Kidney epithelial cell (primary cell): ENCODE measurements around the gene ERCC5. TPM values are rescaled to one million over a fixed set of nuclear protein-coding genes. Genes with fewer than 3 reads are reported as not detected.

Source experiments
- DNase-seq: peaks from one replicate; pipeline ENCODE4 v3.0.0-alpha.2; 2010; ENCODE audit warnings: low read depth
- H3K27me3 ChIP-seq: 2 replicates; pipeline ENCODE4 v1.6.0; 2011; ENCODE audit warnings: low read length; ENCODE audit not compliant: control insufficient read depth, insufficient read depth
- H3K36me3 ChIP-seq: 2 replicates; pipeline ENCODE4 v1.5.1; 2011; ENCODE audit warnings: low read length; ENCODE audit not compliant: control insufficient read depth, insufficient read depth
- H3K4me3 ChIP-seq: 2 replicates; pipeline ENCODE4 v1.5.1; 2011; ENCODE audit warnings: low read depth, mild to moderate bottlenecking, control low read depth, low read length
- CTCF ChIP-seq: IDR thresholded peaks from 2 replicates; pipeline ENCODE4 v1.5.1; 2011; ENCODE audit warnings: mild to moderate bottlenecking, moderate library complexity, low read length, control low read depth, inconsistent platforms; ENCODE audit not compliant: insufficient read depth, poor library complexity, severe bottlenecking
- total RNA-seq: library from RNA; depleted of rRNA; stranded (reverse); fragments of >200 nt; gene quantifications from 2 replicates; pipeline ENCODE4 v1.2.3, GENCODE V29; 2015

Gene ERCC5
- total RNA-seq, 1 donor from 2014 or later, result 39.4 TPM

- TF ChIP-seq CTCF, result no peak
- Histone ChIP-seq H3K4me3 (no peak overlapping the region), H3K36me3 (no peaks in the 10 kb centered on the region), H3K27me3 (no peaks in the 10 kb centered on the region)
- DNase-seq, result no peak
Observed at GRCh38 chr13:102807699-102808098, 38.1 kb upstream of the ERCC5 start.

- Histone ChIP-seq H3K4me3 (no peak overlapping the region), H3K36me3 (no peaks in the 10 kb centered on the region), H3K27me3 (no peaks in the 10 kb centered on the region)
- DNase-seq, result no peak
- TF ChIP-seq CTCF, result no peak
Observed at GRCh38 chr13:102812611-102813287, 33.1 kb upstream of the ERCC5 start.

- Histone ChIP-seq H3K36me3 (no peaks in the 10 kb centered on the region), H3K4me3 (no peak overlapping the region), H3K27me3 (no peaks in the 10 kb centered on the region)
- no peak for DNase-seq
- TF ChIP-seq CTCF, result no peak
Observed at GRCh38 chr13:102814025-102814607, 31.7 kb upstream of the ERCC5 start.

GRCh38 chr13:102814793-102815192 is 31.0 kb upstream of the ERCC5 start:
- H3K4me3 ChIP-seq, result no peak overlapping the region
- no peak for DNase-seq
- TF ChIP-seq CTCF, result no peak
- H3K27me3 ChIP-seq, result no peaks in the 10 kb centered on the region
- H3K36me3 ChIP-seq, result no peaks in the 10 kb centered on the region

- TF ChIP-seq CTCF, result no peak
- no peak for DNase-seq
- Histone ChIP-seq H3K27me3 (no peaks in the 10 kb centered on the region), H3K4me3 (no peak overlapping the region), H3K36me3 (no peaks in the 10 kb centered on the region)
Observed at GRCh38 chr13:102815788-102816187, 30.0 kb upstream of the ERCC5 start.

GRCh38 chr13:102816708-102817107 is 29.1 kb upstream of the ERCC5 start:
- no peaks in the 10 kb centered on the region for H3K27me3 ChIP-seq
- TF ChIP-seq CTCF, result no peak
- DNase-seq, result no peak
- H3K4me3 ChIP-seq, result no peak overlapping the region
- no peaks in the 10 kb centered on the region for H3K36me3 ChIP-seq
